Measurements from ENCODE around the gene MTMR11. TPM values are rescaled to one million over a fixed set of nuclear protein-coding genes. Genes with fewer than 3 reads are reported as not detected.

The MTMR11 gene
- total and polyA plus RNA-seq, 9 of the 15 experiments (the other 6 are each of a cell fraction or from before 2014, with no cell fraction given), result 0.09 to 1.6 (median 0.51) TPM

- BruUV-seq (replicated peaks), result TSS peak; percentile 98
- FAIRE-seq, result peak; percentile 92
- TF ChIP-seq JUN (IDR thresholded peaks at IDR 0.05; ENCODE audit: borderline replicate concordance, low read depth, low read length) (no peak), JUN (CRISPR knock-in tag; IDR thresholded peaks at IDR 0.05; ENCODE audit: borderline replicate concordance) (no peak), KLF10 (CRISPR knock-in tag; IDR thresholded peaks at IDR 0.05) (no peak), ZNF408 (CRISPR knock-in tag; IDR thresholded peaks at IDR 0.05; ENCODE audit: low read depth) (no peak), ADNP (tag; IDR thresholded peaks at IDR 0.05) (no peak), MXI1 (IDR thresholded peaks at IDR 0.05; ENCODE audit: low read depth, low read length) (no peak), KLF16 (IDR thresholded peaks at IDR 0.05) (no peak), ZC3H8 (IDR thresholded peaks at IDR 0.05) (no peak), SAP30 (IDR thresholded peaks at IDR 0.05; ENCODE audit: borderline replicate concordance, insufficient read depth, low read depth, low read length, poor library complexity, severe bottlenecking) (peak; percentile 77), PTRF (tag; IDR thresholded peaks at IDR 0.05) (no peak), MTA3 (IDR thresholded peaks at IDR 0.05; ENCODE audit: borderline replicate concordance) (peak; percentile 64; the same call in 1 of the 2 replicates), TGIF2 (CRISPR knock-in tag; IDR thresholded peaks at IDR 0.05) (no peak), SIN3A (IDR thresholded peaks at IDR 0.05; ENCODE audit: borderline replicate concordance in 2 of 2, control insufficient read depth in 1 of 2, low read depth in 2 of 2, low read length in 2 of 2) (peak; percentile 42 to 69; a peak in 2 of 4 replicates), TRIM28 (IDR thresholded peaks at IDR 0.05) (no peak), CBX3 (IDR thresholded peaks at IDR 0.05; ENCODE audit: borderline replicate concordance in 1 of 2, low read length in 2 of 2) (no peak), NCOR1 (IDR thresholded peaks at IDR 0.05) (no peak)
- TF ChIP-seq, protein P1, sequence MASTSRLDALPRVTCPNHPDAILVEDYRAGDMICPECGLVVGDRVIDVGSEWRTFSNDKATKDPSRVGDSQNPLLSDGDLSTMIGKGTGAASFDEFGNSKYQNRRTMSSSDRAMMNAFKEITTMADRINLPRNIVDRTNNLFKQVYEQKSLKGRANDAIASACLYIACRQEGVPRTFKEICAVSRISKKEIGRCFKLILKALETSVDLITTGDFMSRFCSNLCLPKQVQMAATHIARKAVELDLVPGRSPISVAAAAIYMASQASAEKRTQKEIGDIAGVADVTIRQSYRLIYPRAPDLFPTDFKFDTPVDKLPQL (IDR thresholded peaks at IDR 0.05; ENCODE audit: extremely low read depth, insufficient read length), result peak; percentile 37
- TF ChIP-seq, protein P2, sequence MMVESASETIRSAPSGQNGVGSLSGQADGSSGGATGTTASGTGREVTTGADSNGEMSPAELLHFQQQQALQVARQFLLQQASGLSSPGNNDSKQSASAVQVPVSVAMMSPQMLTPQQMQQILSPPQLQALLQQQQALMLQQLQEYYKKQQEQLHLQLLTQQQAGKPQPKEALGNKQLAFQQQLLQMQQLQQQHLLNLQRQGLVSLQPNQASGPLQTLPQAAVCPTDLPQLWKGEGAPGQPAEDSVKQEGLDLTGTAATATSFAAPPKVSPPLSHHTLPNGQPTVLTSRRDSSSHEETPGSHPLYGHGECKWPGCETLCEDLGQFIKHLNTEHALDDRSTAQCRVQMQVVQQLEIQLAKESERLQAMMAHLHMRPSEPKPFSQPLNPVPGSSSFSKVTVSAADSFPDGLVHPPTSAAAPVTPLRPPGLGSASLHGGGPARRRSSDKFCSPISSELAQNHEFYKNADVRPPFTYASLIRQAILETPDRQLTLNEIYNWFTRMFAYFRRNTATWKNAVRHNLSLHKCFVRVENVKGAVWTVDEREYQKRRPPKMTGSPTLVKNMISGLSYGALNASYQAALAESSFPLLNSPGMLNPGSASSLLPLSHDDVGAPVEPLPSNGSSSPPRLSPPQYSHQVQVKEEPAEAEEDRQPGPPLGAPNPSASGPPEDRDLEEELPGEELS (CRISPR knock-in tag; IDR thresholded peaks at IDR 0.05; ENCODE audit: borderline replicate concordance), result 0 out of 2 replicates have a peak, but pooled peaks have one; percentile 57
Measured at GRCh38 chr1:149927563-149928400, 8.9 kb downstream of the MTMR11 start, which contains the start of gene SF3B4. TSS of gene SF3B4 (minus strand) at chr1:149927803. CDS start at chr1:149927759, 44 bp downstream.

More at GRCh38 chr1:149927563-149928400, 8.9 kb downstream of the MTMR11 start, which contains the start of gene SF3B4:
- ChIA-PET CTCF (ENCODE audit: low intra/inter-chr PET ratio) (no interaction called here), POLR2A (interaction anchor here (0.6 to 3.5 kb wide), 12 partner anchors 9 to 1053 kb away, joined by 3 to 28 read pairs (median 3); partner anchors contain the start of genes MTMR11 and VPS45)
- peak within 1 kb of the TSS; percentile 76 to 94 for H3K9ac ChIP-seq (ENCODE audit: insufficient read depth in 1 of 2, low read depth in 2 of 2, low read length in 2 of 2)
- H2AFZ ChIP-seq (ENCODE audit: low read depth, low read length), result peak within 1 kb of the TSS; percentile 82
- intact Hi-C loops (cut with micrococcal nuclease), result loop anchor here (1.0 kb wide), 1 partner anchor 39 kb away; no protein-coding TSS in a partner anchor
- H3K4me1 ChIP-seq (replicated peaks in 1 of 2; ENCODE audit: control insufficient read depth in 2 of 2, insufficient read depth in 2 of 2, low read length in 2 of 2), result peaks cover 22 to 23% of the 10 kb centered on the region in 2 experiments
- peaks cover 36% of the 10 kb centered on the region for H3K79me2 ChIP-seq (ENCODE audit: control insufficient read depth, insufficient read depth, low read length)
- no peaks in the 10 kb centered on the region for H4K20me1 ChIP-seq (replicated peaks; ENCODE audit: control insufficient read depth, insufficient read depth, low read length)
- H3K36me3 ChIP-seq (ENCODE audit: control insufficient read depth, insufficient read depth, low read length), result peaks cover 41% of the 10 kb centered on the region
- peak within 1 kb of the TSS; percentile 73 for H3K27ac ChIP-seq (ENCODE audit: extremely low read depth, low read depth, low read length)
- peak within 1 kb of the TSS; percentile 93 for H3K4me3 ChIP-seq
- peak; percentile 99 for ATAC-seq
- no peaks in the 10 kb centered on the region for H3K9me1 ChIP-seq (ENCODE audit: control insufficient read depth, insufficient read depth, low read length)
- H3K9me3 ChIP-seq (replicated peaks; ENCODE audit: control insufficient read depth, insufficient read depth, low read depth, low read length), result no peaks in the 10 kb centered on the region
- WGBS (ENCODE audit: insufficient coverage, low coverage, missing lambda C conversion rate), result 1% methylated on average over 45 of the region's 47 CpGs
- DNase-seq (ENCODE audit: extremely low read depth in 1 of 4, low spot score in 3 of 4), result peak; percentile 89 to 96 (median 90)
- H3K4me2 ChIP-seq (ENCODE audit: insufficient read depth, low read length), result peak within 1 kb of the TSS; percentile 96
- H3K27me3 ChIP-seq (ENCODE audit: control insufficient read depth in 2 of 2, insufficient read depth in 2 of 2, low read length in 2 of 2), result no peaks in the 10 kb centered on the region
- in situ Hi-C loops (cut with MboI), result no loop called here

Measured in K562 (cell line).